CD4-positive, alpha-beta T cell treated with Interleukin-2 at 100 ng/mL for 4 hours (primary cell): ENCODE data around the gene NPHP1.
A peak's percentile ranks its signal among the peaks of the same experiment; 100 is the strongest.
"Not testable (repeated sequence)": the region's sequence is repeated elsewhere in the genome, so short reads cannot be mapped to it uniquely, and the experiment has no call there.

Experiments
- DNase-seq: peaks from one replicate; pipeline ENCODE4 v3.0.0-alpha.2; 2020; ENCODE audit warnings: low spot score

Gene NPHP1

DNA sequence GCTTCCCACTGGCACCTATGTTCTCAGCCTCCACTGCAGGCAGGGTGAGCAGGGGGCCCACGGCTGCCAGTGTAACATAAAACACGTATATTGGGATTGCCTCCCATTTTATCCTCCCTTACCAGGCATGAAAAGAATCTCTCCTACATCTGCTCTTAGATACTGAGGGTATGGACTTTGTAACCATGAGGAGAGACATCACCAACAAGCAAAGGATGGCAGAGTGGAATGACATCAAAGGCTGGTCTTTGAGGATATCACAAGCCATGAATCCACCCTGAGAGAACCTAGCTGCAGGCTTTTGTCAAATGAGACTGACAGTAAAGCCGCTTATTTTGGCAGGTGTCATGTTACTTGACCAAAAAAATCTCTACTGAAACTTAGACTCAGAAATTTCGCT, 7.4 kb downstream of the NPHP1 start:
- DNase-seq, result no peak

DNA sequence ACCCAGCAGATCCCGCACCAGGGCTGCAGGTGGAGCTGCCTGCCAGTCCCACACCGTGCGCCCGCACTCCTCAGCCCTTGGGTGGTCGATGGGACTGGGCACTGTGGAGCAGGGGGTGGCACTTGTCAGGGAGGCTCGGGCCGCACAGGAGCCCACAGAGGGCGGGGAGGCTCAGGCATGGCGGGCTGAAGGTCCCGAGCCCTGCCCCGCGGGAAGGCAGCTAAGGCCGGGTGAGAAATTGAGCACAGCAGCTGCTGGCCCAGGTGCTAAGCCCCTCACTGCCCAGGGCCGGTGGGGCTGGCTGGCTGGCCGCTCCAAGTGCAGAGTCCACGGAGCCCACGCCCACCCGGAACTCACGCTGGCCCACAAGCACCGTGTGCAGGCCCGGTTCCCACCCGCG, 14.6 kb downstream of the NPHP1 start:
- not testable (repeated sequence) for DNase-seq

DNA sequence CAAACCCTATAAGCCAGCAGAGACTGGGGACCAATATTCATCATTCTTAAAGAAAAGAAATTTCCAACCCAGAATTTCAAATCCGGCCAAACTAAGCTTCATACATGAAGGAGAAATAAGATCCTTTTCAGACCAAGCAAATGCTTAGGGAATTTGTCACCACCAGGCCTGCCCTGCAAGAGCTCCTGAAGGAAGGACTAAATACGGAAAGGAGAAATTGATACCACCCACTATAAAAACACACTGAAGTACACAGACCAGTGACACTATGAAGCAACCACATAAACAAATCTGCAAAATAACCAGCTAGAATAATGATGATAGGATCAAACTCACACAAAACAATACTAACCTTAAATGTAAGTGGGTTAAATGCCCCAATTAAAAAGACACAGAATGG, 22.4 kb downstream of the NPHP1 start:
- DNase-seq, result no peak

DNA sequence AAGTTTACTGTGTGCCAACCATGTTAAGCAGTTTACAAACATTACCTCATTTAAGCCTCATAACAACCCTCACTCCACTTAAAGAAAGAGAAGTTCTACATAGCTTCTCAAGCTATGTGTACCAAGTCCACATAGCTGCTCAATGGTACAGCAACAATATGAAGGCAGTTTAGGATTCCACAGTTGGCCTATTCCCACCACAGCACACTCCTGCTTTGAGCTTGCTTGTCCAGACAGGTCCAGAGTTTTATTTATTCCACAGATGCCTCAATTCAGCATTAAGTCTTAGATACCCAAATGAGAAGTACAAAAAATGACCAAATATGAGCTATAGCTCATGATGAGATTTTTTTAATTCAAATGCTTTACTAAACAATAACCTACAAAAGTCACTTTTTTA, 24.8 kb downstream of the NPHP1 start:
- no peak for DNase-seq

DNA sequence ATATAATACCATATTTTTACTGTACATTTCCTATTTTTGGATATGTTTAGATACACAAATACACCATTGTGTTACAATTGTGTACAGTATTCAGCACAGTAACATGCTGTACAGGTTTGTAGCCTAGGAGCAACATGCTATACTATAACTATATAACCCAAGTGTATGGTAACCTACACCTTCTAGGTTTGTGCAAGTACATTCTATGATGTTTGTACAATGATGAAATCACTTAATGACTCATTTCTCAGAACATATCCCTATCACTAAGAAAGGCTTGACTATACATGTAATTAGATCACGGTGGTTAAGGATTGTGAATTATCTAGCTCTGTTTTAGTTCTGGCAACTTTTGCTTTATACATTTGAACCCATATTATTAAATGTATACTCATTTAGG, 31.3 kb downstream of the NPHP1 start:
- no peak for DNase-seq

DNA sequence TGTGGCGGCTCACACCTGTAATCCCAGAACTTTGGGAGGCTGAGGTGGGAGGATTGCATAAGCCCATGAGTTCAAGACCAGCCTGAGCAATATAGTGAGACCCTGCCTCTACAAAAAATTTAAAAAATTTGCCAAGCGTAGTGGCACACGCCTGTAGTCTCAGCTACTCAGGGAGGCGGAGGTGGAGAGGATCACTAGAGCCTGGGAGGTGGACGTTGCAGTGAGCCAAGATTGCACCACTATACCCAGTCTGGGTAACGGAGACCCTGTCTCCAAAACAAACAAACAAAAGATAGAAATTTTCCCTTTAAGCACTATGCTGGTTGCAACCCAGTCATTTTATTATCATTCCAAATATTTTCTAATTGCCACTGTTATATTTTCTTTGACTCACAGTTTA, 32.3 kb downstream of the NPHP1 start:
- no peak for DNase-seq

DNA sequence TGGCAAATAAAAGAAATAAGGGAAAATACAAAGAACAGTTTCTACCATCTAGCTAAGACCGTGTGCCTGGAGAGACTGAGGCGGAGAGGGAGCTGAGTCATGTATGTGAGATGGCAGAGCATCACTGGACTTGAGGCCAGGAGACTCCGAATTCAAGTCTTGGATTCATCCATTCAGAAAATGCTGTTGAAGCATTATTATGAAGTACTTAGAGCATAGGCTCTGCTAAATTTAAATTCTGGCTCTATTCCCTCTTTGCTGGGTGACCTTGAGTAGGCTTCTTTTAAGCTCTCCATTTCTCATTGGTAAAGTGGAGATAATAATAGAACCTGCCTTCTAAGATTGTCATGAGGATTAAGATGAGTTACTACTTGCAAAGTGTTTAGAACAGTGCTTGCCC, 34.7 kb downstream of the NPHP1 start:
- DNase-seq, result no peak

DNA sequence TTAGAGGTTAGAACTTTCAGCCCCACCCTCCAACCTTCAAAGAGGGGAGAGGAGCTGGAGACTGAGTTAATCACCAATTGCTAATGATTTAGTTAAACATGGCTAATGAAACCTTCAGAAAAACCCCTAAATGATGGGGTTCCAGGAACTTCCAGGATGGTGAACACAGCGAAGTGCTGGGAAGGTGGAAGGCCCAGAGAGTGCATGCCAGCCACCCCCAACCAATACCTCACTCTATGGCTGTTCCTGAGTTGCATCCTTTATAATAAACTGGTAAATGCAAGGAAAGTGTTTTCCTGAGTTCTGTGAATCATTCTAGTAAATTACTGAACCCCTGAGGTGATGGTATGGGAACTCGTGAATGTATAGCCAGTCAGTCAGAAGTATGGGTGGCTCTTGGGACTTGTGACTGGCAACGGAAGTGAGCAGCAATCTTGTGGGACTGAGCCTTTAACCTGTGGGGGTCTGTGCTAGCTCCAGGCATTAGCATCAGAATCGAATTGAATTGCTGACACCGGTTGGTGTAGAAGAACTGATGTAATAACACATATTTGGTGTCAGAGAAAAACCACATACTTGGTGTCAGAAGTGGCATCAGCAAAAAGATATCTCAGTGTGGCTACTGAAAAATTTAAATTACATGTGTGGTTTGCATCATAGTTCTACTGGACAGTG, 37.4 kb downstream of the NPHP1 start:
- no peak for DNase-seq

DNA sequence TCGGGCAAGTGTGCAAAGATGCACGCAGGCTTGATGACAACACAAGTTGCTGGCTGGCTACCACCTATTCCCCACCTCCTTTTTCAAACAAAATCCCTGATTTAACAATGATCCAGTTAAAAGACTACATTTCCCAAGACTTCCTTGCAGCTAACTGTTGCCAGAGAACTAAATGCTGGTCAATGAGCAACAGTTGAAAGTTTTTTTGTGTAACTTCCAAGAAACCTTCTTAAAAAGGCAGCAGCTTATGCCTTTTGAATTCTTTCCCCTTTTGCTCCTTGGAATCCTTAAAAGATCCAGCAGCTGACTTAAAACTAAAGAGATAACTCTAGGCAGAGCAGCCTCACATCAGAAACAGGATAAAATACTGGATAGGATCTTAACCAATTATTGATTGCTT, 38.5 kb downstream of the NPHP1 start:
- DNase-seq, result no peak

DNA sequence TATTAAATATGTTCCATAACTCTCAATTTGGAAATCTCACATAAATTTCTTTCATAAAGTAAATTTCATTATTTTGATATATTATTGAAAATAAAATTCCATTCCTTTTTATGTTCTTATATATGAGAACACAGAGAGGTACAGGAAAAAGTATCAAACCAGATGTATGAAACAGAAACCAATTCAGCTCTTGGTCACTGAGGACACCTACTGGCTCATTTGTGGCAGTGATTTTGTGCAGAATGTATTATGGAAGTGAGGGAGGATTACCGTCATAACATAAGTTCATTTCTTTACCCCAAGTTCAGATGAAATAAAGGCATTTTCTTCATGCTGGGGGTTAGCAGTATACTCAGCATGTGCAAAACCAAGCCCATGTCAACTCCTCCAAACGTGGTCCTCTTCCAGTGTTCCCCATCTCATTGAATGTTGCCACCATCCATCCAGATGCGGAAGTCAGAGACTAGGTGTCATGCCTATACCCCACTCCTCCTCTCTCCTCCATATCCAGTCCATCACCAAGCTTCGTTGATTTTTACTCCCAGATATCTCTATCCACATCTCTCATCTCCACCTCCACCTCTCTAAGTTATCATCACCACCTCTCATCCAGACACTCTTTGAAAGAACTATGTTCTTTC, 47.5 kb downstream of the NPHP1 start:
- peak; percentile 33 for DNase-seq

DNA sequence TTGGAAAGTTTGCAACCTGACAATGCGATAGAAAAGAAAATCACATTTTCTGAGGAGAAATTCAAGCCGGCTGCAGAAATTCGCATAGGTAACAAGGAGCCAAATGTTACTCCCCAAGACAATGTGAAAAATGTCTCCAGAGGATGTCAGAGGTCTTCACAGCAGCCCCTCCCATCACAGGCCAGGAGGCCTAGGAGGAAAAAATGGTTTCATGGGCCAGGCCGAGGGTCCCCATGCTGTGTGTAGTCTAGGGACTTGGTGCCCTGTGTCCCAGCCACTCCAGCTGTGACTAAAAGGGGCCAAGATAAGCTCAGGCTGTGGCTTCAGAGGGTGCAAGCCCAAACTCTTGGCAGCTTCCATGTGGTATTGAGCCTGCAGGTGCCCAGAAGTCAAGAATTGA, 50.0 kb downstream of the NPHP1 start:
- not testable (repeated sequence) for DNase-seq

DNA sequence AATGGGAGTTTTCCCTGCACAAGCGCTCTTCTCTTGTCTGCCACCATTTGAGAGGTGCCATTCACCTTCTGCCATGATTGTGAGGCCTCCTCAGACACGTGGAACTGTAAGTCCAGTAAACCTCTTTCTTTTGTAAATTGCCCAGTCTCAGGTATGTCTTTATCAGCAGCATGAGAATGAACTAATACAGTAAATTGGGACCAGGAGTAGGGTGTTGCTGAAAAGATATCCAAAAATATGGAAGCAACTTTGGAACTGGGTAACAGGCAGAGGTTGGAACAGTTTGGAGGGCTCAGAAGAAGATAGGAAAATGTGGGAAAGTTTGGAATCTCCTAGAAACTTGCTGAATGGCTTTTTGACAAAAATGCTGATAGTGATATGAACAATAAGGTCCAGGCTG, 50.6 kb downstream of the NPHP1 start:
- not testable (repeated sequence) for DNase-seq

DNA sequence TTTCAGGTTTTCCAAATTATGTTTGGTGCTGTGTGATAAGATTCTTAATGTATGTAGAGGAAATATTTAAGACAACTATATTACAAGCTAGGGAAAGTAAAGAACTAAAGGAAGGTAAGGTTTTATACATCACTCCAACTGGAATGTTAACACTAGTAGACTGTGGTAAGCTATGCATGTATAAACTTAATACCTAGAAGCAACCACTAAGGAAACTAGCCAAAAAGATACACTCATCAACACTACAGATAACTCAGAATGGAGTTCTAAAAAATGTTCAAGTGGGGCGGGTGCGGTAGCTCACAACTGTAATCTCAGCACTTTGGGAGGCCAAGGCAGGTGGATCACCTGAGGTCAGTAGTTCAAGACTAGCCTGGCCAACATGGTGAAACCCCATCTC, 51.4 kb downstream of the NPHP1 start:
- DNase-seq, result no peak

DNA sequence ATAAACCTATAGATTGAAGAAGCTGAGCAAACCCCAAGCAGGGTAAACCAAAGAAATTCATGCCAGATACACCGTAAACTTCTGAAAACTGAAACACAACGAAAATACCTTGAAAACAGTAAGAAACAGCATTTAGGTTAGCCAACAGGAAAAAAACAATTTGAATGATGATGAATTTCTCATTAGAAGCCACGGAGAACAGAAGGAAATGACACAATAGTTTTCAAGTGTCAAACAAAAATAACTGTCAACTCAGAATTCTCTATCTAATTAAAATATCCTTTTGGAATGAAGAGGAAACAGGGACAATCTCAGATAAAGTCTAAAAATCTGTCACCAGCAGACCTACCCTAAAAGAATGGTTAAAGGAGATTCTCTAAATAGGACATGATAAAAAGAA, 51.9 kb downstream of the NPHP1 start:
- no peak for DNase-seq

DNA sequence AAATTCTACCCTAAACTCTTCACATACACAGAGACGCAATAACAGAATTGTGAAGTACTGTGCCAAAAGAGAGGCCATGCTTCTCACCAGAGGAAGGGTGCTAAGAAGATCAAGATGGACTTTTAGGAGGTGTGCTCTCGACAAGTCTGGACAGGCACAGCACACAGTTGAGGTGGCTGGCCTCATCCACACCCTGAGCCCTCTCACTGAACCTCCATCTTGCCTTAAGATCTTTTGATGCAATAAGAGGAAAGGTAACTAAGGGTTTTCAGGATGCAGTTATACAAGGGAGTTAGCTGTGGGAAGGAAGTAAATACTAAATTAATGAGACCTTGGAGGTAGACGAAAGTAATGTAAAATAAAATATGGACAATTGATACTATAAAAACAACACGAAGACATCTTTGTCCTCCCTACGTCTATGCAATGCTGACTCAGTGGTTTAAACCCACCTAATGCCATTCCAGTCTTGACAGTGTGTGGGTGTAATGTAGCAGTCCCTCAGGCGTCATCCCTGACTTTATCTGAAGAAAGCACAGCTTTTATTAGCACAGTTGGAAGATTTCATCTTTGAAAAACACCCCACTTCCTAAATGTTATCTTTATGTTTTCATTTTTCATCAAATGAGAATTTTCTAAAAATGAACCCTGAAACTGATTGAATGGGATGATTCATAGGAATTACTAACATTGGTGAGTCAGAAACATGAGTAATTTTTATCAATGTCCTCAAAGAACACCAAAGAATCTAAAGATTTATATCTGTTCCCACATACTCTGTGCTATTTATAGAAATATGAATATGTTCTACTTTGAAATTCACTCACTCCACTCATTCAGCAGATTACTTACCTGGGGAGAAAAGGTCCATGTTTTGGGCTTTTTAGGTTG, 55.2 kb downstream of the NPHP1 start:
- no peak for DNase-seq

DNA sequence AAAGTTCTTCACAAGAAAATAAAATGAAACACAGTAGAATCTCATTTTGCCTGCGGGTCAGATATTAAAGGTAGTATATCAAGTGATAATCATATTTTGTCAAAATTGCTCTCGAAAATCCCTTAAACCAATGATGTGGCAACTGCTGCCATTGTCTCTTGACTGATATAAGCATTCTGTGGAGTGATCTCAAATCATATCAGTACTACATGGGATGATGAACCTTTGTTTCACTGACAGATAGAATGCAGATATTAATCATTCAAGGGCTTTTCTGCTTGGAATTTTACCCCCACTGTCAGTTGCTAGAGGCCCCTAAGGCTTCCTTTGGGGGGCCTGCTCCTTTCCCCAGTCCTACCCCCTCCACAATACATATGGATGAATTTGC, 57.9 kb downstream of the NPHP1 start:
- no peak for DNase-seq

DNA sequence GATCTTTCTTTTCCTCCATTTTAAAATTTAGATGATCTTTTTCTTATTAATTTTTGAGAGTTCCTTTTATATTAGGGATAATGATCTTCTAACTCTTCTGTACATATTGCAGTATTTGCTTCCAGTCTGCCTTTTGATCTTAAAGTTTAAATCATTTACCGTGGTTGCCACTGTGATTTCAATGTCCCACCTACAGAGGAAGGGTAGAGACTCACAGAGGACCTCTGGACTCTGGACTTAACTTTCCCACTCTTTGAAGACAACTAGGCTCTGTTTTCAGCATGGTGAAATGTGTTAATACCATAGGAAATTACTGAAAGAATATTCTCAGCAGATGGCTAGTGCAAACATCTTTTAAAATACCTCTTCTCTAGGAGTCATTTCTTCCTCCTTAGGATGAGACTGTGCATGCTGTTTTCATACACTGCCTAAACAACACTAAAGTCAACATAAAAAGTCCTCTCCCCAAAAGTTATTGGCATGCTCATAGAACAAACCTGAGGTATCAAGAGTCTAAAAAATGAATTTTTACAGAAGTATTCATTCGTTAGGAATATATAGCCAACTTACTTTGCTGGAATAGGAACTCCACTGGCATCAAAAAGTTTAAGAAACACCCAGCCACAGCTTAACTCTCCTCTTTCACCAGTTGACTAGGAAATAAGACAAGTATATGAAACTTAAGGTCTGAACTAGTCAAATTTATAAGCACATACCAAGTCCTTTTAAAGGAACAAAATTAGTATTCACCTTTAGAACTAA, 58.4 kb downstream of the NPHP1 start:
- DNase-seq, result no peak

DNA sequence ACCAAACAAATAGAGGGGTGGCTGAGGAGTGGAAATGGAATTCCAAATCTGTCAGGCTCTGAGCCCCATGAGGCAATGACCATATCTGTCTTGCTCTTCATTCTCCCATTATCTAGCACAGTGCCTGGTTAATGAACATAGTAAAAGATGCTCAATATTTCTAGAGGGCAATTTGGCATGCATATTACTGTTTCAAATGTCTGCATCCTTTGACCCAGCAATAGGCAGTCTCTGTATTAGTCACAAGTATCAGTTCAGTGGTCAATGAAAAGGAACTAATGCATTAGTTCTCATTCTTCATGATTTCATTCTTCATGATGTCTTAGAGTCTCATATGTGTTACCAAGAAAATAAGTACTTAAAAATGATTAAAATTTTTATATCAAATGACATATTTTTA, 60.8 kb downstream of the NPHP1 start:
- no peak for DNase-seq

DNA sequence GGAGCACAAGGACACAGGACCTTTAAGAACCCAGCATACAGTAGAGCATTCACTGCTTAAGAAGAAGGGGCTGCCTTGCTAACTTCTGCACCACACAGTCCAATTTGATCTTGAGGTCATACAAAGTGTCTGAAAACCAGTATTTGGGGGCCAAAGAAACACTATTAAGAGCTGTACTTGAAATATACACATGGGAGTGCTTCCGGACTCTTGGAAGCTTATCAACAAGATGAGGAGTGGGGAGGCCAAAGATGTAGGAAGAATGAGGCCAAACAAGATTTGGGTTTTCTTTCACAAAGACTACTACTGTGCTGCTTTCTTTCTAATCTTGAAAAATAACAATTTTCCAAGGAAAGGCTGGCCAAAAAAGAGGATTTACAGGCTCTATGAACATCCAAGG, 64.4 kb downstream of the NPHP1 start:
- DNase-seq, result no peak

DNA sequence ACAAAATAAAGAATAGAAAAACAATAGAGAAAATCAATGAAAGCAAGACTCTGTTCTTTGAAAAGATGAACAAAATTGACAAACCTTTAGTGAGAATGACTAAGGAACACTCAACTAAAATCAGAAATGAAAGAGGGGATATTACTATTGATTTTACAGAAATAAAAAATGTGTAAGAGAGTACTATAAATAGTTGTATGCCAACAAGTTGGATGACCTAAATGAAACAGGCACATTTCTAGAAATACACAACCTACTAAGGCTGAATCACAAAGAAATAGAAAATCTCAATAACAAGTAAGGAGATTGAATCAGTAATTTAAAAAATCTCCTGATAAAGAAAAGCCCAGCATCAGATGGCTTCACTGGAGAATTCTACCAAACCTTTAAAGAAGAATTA, 70.8 kb downstream of the NPHP1 start:
- DNase-seq, result no peak

DNA sequence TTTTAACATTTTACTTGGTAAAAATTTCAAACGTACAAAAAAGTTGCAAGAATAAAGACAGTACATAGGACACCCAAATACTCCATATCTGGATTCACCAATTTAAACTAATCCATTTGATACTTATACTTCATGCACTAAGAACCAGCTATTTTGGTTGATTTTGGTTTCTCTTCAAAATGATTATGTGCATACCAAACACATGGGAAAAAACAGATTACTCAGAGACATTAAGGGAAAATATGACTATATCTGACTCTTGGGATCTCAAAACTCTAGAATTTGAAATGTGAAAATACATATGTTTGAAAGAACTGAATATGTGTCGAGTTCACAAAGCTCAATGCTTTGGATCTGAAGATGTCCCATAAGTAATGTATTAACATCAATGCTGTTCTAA, 73.6 kb downstream of the NPHP1 start:
- DNase-seq, result no peak

DNA sequence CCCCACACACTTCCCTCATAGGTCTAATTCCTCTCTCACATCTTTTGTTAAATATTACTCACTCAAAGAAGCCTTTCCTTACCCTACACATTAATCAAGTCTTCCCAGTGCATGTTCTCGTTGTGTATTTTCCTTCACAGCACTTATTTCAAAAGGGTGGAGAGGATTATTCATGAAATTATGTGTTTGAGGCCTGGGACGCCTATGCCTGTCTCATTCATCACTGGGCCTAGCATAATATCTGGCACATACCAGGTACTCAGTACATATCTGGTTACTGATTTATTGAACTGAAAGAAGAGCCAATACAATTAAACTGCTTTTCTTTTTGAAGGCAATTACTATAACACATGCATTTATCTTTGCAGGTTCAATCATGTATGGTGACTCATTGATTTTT, 74.1 kb downstream of the NPHP1 start:
- DNase-seq, result no peak

DNA sequence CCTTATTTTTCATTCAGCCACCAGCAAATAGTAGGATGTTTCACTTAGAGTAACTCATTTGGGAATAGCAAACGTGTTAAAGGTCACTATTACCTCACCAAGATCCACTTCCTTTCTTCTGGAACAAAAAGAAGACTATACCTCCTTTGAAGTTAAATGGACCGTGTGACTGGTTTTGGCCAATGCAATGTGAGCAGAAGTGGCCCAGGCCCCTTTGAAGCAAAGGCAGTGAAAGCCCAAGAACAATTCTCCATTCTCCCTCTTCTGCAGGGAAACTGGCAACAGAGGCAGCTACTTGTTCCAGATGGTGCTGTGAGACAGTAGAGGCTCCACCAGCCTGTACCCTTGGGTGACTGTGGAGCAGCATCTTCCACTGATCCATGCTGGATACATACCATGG, 77.9 kb downstream of the NPHP1 start:
- no peak for DNase-seq
